AG09319 (cell line): ENCODE data around the gene UBXN6.

Experiments
- DNase-seq: peaks from one replicate; pipeline ENCODE4 v3.0.0-alpha.2; 2010; ENCODE audit warnings: low read depth; ENCODE audit errors: extremely low read depth
- TF ChIP-seq, protein P1 (sequence below): IDR thresholded peaks from 2 replicates; pipeline ENCODE4 v1.5.1; 2011; ENCODE audit warnings: low read depth, mild to moderate bottlenecking, inconsistent platforms, low read length, moderate library complexity

The UBXN6 gene, protein sequence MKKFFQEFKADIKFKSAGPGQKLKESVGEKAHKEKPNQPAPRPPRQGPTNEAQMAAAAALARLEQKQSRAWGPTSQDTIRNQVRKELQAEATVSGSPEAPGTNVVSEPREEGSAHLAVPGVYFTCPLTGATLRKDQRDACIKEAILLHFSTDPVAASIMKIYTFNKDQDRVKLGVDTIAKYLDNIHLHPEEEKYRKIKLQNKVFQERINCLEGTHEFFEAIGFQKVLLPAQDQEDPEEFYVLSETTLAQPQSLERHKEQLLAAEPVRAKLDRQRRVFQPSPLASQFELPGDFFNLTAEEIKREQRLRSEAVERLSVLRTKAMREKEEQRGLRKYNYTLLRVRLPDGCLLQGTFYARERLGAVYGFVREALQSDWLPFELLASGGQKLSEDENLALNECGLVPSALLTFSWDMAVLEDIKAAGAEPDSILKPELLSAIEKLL

DNA sequence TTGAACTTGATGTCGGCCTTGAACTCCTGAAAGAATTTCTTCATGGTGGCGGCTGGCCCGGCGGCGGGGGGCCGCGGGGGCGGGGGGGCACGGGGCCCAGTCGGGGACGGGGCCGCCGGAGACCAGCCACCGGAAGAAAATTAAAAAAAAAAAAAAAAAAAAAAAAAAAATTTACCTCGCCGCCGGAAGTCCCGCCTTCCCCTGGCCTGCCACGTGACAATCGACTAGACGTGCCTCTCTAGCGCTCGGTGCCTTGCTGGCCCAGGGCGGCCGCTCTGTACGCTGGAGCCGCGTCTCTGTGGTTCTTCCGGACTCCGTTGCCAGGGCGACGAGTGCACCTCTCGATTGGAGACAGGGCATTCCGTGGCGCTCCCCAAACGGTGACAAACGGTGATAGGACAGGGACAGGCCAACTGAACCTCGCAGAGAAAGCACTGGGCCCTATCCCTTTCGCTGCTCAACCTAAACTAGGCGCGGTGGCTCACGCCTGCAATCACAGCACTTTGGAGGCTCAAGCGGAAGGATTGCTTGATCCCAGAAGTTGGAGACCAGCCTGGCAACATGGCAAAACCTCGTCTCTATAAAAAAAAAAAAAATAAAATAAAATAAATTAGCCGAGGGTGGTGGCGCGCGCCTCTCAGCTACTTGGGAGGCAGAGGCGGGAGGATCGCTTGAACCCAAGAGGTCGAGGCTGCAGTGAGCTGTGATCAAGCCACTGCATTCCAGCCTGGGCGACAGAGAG is at the start of gene UBXN6:
UBXN6 (minus strand) TSS at position 141 of the 742 bp plus-strand sequence; CDS start at position 44, 97 bp downstream.
- TF ChIP-seq, protein P1, sequence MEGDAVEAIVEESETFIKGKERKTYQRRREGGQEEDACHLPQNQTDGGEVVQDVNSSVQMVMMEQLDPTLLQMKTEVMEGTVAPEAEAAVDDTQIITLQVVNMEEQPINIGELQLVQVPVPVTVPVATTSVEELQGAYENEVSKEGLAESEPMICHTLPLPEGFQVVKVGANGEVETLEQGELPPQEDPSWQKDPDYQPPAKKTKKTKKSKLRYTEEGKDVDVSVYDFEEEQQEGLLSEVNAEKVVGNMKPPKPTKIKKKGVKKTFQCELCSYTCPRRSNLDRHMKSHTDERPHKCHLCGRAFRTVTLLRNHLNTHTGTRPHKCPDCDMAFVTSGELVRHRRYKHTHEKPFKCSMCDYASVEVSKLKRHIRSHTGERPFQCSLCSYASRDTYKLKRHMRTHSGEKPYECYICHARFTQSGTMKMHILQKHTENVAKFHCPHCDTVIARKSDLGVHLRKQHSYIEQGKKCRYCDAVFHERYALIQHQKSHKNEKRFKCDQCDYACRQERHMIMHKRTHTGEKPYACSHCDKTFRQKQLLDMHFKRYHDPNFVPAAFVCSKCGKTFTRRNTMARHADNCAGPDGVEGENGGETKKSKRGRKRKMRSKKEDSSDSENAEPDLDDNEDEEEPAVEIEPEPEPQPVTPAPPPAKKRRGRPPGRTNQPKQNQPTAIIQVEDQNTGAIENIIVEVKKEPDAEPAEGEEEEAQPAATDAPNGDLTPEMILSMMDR = no peak

DNA sequence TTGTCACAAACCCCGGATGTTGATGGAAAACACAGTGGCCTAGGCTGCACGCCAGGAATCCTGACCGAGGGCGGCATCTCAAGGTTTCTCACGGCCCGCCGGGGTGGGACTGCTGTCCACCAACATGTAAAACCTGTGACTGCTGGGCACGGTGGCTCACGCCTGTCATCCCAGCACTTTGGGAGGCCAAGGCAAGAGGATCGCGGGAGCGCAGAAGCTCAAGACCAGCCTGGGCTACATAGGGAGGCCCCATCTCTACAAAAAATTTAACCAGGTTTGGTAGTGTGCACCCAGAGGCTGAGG is 49.5 kb upstream of the UBXN6 start:
- TF ChIP-seq, protein P1 = no peak
- no peak for DNase-seq

More for the DNA sequence above, at the start of gene UBXN6:
- peak; percentile 98 for DNase-seq

GRCh38 chr19:4506449-4507149 is 49.0 kb upstream of the UBXN6 start:
- TF ChIP-seq, protein P1 = no peak
- no peak for DNase-seq

GRCh38 chr19:4505570-4506448 is 48.2 kb upstream of the UBXN6 start:
- DNase-seq = no peak
- TF ChIP-seq, protein P1 = no peak

DNA sequence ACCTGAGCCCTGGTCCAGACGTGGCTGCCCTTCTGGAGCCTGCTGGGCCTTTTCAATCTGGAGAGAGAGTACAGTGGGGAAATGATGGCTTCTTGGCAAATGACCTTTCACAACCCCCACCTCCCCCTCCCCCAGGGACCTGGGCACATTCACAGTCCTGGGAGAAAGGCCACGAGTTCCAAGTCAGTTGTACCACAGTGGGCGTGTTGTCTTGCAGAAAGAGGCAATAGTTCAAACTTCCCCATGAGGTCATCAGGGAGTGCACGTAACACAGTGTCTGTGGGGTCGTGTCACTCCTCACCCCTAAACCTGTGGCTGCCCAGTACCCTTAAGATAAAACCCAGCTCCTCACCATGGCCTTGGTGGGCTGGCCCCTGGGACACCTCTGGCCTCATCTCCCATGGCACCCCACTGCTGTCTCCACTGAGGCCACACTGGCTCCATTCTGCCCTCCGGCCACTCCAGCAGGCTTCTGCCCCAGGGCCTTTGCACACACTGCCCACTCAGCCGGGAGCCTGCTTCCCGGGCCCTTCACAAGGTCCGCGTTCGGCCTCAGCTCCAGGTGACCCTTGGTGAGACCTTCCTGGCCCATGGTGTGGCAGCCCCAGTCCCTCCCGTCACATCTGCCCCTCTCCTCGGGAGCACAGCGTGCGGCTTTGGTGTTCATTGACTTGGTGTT is 47.4 kb upstream of the UBXN6 start:
- DNase-seq = no peak
- TF ChIP-seq, protein P1 = no peak

DNA sequence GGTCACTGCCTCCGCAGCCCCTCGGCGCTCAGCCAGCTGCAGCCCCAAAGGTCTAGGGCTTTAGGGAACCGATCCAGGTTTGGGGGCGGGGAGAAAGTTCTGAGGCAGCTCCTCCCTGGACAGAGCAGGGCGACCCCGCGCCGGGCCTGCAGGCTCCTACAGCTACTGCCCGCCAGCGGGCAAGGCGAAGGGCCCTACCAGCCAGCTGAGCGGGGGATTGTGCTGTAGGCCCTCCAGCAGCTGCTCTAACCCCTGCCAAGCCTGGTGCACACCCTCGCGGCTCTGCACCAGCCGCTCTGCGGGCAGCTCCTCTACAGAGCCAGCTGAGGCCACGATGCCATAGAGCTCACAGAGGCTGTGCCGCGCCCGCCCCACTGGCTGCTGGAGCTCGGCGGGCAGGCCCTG is 46.7 kb upstream of the UBXN6 start:
- no peak for DNase-seq
- TF ChIP-seq, protein P1 = no peak
